ENCODE results near the gene RPLP2.

Gene RPLP2

DNA sequence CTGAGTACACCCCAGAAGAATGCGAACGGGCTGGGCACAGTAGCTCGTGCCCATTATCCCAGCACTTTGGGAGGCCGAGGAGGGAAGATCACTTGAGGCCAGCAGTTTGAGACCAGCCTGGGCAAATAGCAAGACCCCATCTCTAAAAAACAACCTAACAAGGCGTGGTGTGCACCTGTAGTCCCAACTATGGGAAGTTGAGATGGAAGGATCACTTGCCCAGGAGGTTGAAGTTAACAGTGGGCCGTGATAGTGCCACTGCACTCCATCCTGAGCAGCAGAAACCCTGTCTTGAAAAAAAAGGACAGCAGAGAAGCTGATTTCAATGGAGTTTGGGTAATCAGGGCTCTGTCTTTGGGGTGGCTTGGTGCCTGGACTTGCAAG is 3.3 kb downstream of the RPLP2 start:
- no peak overlapping the region for H3K27ac ChIP-seq
- TF ChIP-seq ZFX (IDR thresholded peaks at IDR 0.05) (no peak), CTCF (conservative IDR thresholded peaks at IDR 0.05) (no peak)

GRCh38 chr11:813456-814096 is 3.8 kb downstream of the RPLP2 start:
- no peak overlapping the region for H3K27ac ChIP-seq
- TF ChIP-seq CTCF (conservative IDR thresholded peaks at IDR 0.05) (no peak), ZFX (IDR thresholded peaks at IDR 0.05) (no peak)

DNA sequence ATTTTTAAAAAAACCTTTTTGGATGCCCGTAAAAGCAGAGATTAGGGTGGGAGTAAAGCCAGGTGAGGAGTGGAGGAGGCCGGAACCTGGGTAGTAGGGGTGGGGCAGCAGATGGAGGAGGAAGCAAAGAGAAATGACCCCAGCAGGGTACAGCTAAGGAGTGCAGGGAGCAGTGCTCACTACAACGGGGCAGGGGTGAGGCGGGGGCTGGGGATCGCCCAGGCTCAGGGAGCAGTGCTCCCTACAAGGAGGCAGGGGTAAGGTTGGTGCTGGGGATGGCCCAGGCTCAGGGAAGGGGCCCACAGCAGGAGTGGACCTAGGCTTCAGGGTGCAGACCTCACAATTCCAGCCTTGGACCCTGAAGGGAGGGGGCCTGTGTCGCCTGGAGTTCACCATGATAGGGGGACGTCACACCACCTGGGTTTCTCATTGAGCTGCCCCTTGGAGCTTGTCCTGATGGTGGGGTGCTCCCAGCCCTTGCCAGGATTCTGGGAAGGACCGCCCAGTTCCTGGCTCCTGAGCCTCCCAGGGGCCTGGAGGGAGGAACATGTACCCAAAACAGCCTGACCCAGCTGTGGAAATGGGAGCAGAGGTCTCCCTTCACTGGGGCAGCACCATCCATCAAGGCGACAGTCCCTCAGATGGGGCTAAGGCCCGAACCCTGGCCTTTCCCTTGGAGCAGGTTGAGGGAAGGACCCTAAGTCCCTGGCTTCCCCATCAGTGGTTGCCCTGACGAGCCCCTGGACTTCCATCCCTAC is 6.1 kb downstream of the RPLP2 start:
- no peak for TF ChIP-seq ZFX (IDR thresholded peaks at IDR 0.05)
- no peak for TF ChIP-seq CTCF (conservative IDR thresholded peaks at IDR 0.05)
- no peak overlapping the region for H3K27ac ChIP-seq

DNA sequence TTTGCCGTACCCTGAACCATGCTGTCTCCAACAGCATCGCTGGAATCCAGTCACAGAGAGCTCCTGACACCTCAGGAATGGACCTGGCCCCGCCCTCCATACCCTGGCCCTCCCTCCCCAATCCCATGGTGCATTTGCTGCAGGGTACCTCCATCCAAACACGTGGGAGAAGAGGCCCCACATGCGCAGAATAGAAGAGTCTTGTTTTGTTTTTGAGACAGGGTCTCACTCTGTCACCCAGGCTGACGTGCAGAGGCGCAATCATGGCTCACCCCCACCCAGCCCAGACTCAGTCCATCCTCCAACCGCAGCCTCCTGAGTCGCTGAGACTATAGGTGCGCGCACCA is 6.6 kb downstream of the RPLP2 start:
- TF ChIP-seq ZFX (IDR thresholded peaks at IDR 0.05) (no peak), CTCF (conservative IDR thresholded peaks at IDR 0.05) (no peak)

DNA sequence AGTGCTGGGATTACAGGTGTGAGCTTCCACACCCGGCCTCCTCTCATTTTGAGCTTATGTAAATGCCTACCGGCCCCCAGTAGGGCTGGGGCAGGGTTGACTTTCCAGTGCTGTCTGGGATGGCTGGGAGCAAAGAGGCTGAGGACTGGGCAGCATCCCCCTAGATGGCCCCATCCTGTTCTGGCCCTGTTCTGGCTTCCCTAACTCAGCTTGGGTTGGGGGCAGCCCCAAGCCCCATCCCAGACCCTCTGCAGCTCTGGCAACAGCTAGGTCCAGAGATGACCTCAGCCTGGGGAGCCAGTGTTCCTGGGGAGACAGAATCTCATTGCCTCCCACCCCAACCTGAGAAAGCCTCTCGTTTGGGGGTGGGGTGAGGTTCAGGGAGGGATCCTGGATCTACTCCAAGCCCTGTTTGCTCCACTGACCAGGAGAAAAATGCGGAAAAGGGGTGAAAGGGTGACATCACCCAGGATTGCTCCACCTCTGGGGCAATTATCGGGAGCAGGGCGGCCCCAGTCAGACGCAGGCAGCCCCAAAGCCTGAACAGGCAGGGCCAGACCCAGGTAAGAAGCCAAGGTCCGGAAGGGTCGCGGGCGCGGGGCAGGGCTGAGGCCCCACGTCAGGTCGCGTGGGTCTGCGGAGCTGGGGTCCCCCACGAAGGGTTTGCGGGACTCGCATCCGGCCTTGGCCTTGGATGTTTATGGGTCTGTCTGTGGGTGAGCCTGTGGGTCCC is 8.8 kb downstream of the RPLP2 start, which contains the start of gene PNPLA2:
Gene PNPLA2 (plus strand): TSS at position 519 of the 733 bp plus-strand sequence. CDS start 805 bp downstream, outside the sequence.
- TF ChIP-seq ZFX (IDR thresholded peaks at IDR 0.05) (no peak), CTCF (conservative IDR thresholded peaks at IDR 0.05) (no peak)
- H3K27ac ChIP-seq: peak within 1 kb of the TSS; percentile 80

More for the DNA sequence above, 6.6 kb downstream of the RPLP2 start:
- no peak overlapping the region for H3K27ac ChIP-seq

GRCh38 chr11:819129-819931 is 9.6 kb downstream of the RPLP2 start:
- TF ChIP-seq CTCF (conservative IDR thresholded peaks at IDR 0.05) (no peak), ZFX (IDR thresholded peaks at IDR 0.05) (no peak)
- H3K27ac ChIP-seq: peak overlapping the region; percentile 80

All from C4-2B (cell line).